H1 (cell line): ENCODE results near the gene RHOG. TPM values are rescaled to one million over a fixed set of nuclear protein-coding genes. Genes with fewer than 3 reads are reported as not detected.

Experiments used
- KDM1A ChIP-seq: fragments of 200-600, 300-600 bp; sonication (generic); IDR thresholded peaks from 2 replicates; pipeline ENCODE4 v1.7.1; 2016; ENCODE audit warnings: mild to moderate bottlenecking, low read length, borderline replicate concordance
- RFX5 ChIP-seq: IDR thresholded peaks from 2 replicates; pipeline ENCODE4 v1.6.1; 2011; ENCODE audit warnings: low read depth, low read length, improper control_type of control experiment, borderline replicate concordance
- SRF ChIP-seq: IDR thresholded peaks from 2 replicates; pipeline ENCODE4 v1.6.1; 2011; ENCODE audit warnings: mild to moderate bottlenecking, low read depth, low read length, moderate library complexity
- polyA plus RNA-seq, 7 experiments: library from polyadenylated mRNA; depleted of rRNA in 3 of 7; stranded (reverse) in 5 of 7; unstranded in 2 of 7; fragments of >200 nt in 5 of 7; fragments of 200-250 nt in 2 of 7; gene quantifications; 1 replicate in 5 of 7; 2 replicates in 1 of 7; 4 replicates in 1 of 7; pipeline versions ENCODE4 v1.2.1 to v1.2.3, GENCODE V29; 2011 to 2013; ENCODE audit warnings: missing spikeins in 2 of 7, mixed read lengths in 2 of 7
- total RNA-seq: library from RNA; stranded (reverse); fragmentation: NEBNext Ultra II Directional; extraction: Animal tissue kit (Norgen Biotek cat#: 25700); gene quantifications from 2 replicates; pipeline ENCODE4 v1.2.1, GENCODE V29; 2021

Gene RHOG
- total and polyA plus RNA-seq, 2 of the 8 experiments (the other 6 are each of a cell fraction or from before 2014, with no cell fraction given): 28.3 to 69.6 TPM

- TF ChIP-seq SRF: no peak
- no peak for TF ChIP-seq KDM1A
- TF ChIP-seq RFX5: no peak
These were observed 40.0 kb upstream of the RHOG start (continued) for GRCh38 chr11:3880724-3881123.
